Measurements from ENCODE around the gene CDK8. TPM values are rescaled to one million over a fixed set of nuclear protein-coding genes. Genes with fewer than 3 reads are reported as not detected.
A peak's percentile ranks its signal among the peaks of the same experiment; 100 is the strongest.

Gene CDK8
- total and polyA plus RNA-seq, 2 donors (not counting 1 experiment from before 2014, with no cell fraction given) = 17.7 to 19.7 TPM

- H3K79me2 ChIP-seq (ENCODE audit: control insufficient read depth, insufficient read depth, low read length) = peaks cover 2% of the 10 kb centered on the region
- no peaks in the 10 kb centered on the region for H3K4me1 ChIP-seq (ENCODE audit: control insufficient read depth, extremely low read depth, insufficient read depth, low read length)
- no peak for TF ChIP-seq CTCF (conservative IDR thresholded peaks at IDR 0.05 in 1 of 2, IDR thresholded peaks at IDR 0.05 in 1 of 2; ENCODE audit: low read depth in 1 of 2, low read length in 2 of 2)
- no peak for TF ChIP-seq EZH2 (IDR thresholded peaks at IDR 0.05; ENCODE audit: low read length, missing control alignments)
- H4K20me1 ChIP-seq (ENCODE audit: control insufficient read depth, extremely low read depth, insufficient read depth, low read length) = no peaks in the 10 kb centered on the region
- H3K4me3 ChIP-seq (replicated peaks in 1 of 4; ENCODE audit: control extremely low read depth in 1 of 4, insufficient read depth in 1 of 4, low read depth in 3 of 4, low read length in 4 of 4) = no peak overlapping the region
- H3K27me3 ChIP-seq (ENCODE audit: control insufficient read depth, insufficient read depth, low read length) = no peaks in the 10 kb centered on the region
- no peak overlapping the region for H3K4me2 ChIP-seq (ENCODE audit: extremely low read depth, insufficient read depth, low read length)
- H3K9ac ChIP-seq (ENCODE audit: insufficient read depth, low read length) = no peak overlapping the region
- no peaks in the 10 kb centered on the region for H3K9me3 ChIP-seq (ENCODE audit: control insufficient read depth, insufficient read depth, low read depth, low read length)
- H3K27ac ChIP-seq (ENCODE audit: insufficient read depth, low read length) = no peak overlapping the region
- no peak overlapping the region for H2AFZ ChIP-seq (ENCODE audit: low read length)
- no peaks in the 10 kb centered on the region for H3K36me3 ChIP-seq (ENCODE audit: control insufficient read depth, insufficient read depth, low read length)
- DNase-seq (ENCODE audit: low read depth in 2 of 2) = no peak
Observed at GRCh38 chr13:26326562-26326961, 72.6 kb downstream of the CDK8 start.

GRCh38 chr13:26327940-26328725 is 74.2 kb downstream of the CDK8 start:
- Histone ChIP-seq H3K36me3 (ENCODE audit: control insufficient read depth, insufficient read depth, low read length) (no peaks in the 10 kb centered on the region), H3K27me3 (ENCODE audit: control insufficient read depth, insufficient read depth, low read length) (no peaks in the 10 kb centered on the region), H3K4me2 (ENCODE audit: extremely low read depth, insufficient read depth, low read length) (no peak overlapping the region), H3K9ac (ENCODE audit: insufficient read depth, low read length) (no peak overlapping the region), H3K4me3 (replicated peaks in 1 of 4; ENCODE audit: control extremely low read depth in 1 of 4, insufficient read depth in 1 of 4, low read depth in 3 of 4, low read length in 4 of 4) (no peak overlapping the region), H3K4me1 (ENCODE audit: control insufficient read depth, extremely low read depth, insufficient read depth, low read length) (no peaks in the 10 kb centered on the region), H2AFZ (ENCODE audit: low read length) (no peak overlapping the region), H4K20me1 (ENCODE audit: control insufficient read depth, extremely low read depth, insufficient read depth, low read length) (no peaks in the 10 kb centered on the region), H3K27ac (ENCODE audit: insufficient read depth, low read length) (no peak overlapping the region), H3K79me2 (ENCODE audit: control insufficient read depth, insufficient read depth, low read length) (peaks cover 2% of the 10 kb centered on the region), H3K9me3 (ENCODE audit: control insufficient read depth, insufficient read depth, low read depth, low read length) (no peaks in the 10 kb centered on the region)
- peak in 1 of 2 donors; percentile 42 for DNase-seq (ENCODE audit: low read depth in 2 of 2)
- TF ChIP-seq CTCF (conservative IDR thresholded peaks at IDR 0.05 in 1 of 2, IDR thresholded peaks at IDR 0.05 in 1 of 2; ENCODE audit: low read depth in 1 of 2, low read length in 2 of 2) (no peak), EZH2 (IDR thresholded peaks at IDR 0.05; ENCODE audit: low read length, missing control alignments) (no peak)

- H3K27ac ChIP-seq (ENCODE audit: insufficient read depth, low read length) = no peak overlapping the region
- no peak overlapping the region for H3K4me3 ChIP-seq (replicated peaks in 1 of 4; ENCODE audit: control extremely low read depth in 1 of 4, insufficient read depth in 1 of 4, low read depth in 3 of 4, low read length in 4 of 4)
- H4K20me1 ChIP-seq (ENCODE audit: control insufficient read depth, extremely low read depth, insufficient read depth, low read length) = no peaks in the 10 kb centered on the region
- no peaks in the 10 kb centered on the region for H3K79me2 ChIP-seq (ENCODE audit: control insufficient read depth, insufficient read depth, low read length)
- H3K36me3 ChIP-seq (ENCODE audit: control insufficient read depth, insufficient read depth, low read length) = no peaks in the 10 kb centered on the region
- H2AFZ ChIP-seq (ENCODE audit: low read length) = no peak overlapping the region
- TF ChIP-seq EZH2 (IDR thresholded peaks at IDR 0.05; ENCODE audit: low read length, missing control alignments) (no peak), CTCF (conservative IDR thresholded peaks at IDR 0.05 in 1 of 2, IDR thresholded peaks at IDR 0.05 in 1 of 2; ENCODE audit: low read depth in 1 of 2, low read length in 2 of 2) (no peak)
- H3K9me3 ChIP-seq (ENCODE audit: control insufficient read depth, insufficient read depth, low read depth, low read length) = no peaks in the 10 kb centered on the region
- DNase-seq (ENCODE audit: low read depth in 2 of 2) = no peak
- H3K4me1 ChIP-seq (ENCODE audit: control insufficient read depth, extremely low read depth, insufficient read depth, low read length) = no peaks in the 10 kb centered on the region
- H3K4me2 ChIP-seq (ENCODE audit: extremely low read depth, insufficient read depth, low read length) = no peak overlapping the region
- no peaks in the 10 kb centered on the region for H3K27me3 ChIP-seq (ENCODE audit: control insufficient read depth, insufficient read depth, low read length)
- no peak overlapping the region for H3K9ac ChIP-seq (ENCODE audit: insufficient read depth, low read length)
Observed at GRCh38 chr13:26335158-26335557, 81.2 kb downstream of the CDK8 start.
